ENCODE results near the gene EXOSC10.

Gene EXOSC10

GRCh38 chr1:11099310-11100148 lies at the start of gene EXOSC10:
EXOSC10 (minus strand) TSS chr1:11099869; CDS start chr1:11099831, 38 bp downstream.
- peak; percentile 94 for DNase-seq (ENCODE audit: low spot score)

GRCh38 chr1:11147197-11147770 lies 47.6 kb upstream of the EXOSC10 start:
- DNase-seq (ENCODE audit: low spot score) = no peak

DNA sequence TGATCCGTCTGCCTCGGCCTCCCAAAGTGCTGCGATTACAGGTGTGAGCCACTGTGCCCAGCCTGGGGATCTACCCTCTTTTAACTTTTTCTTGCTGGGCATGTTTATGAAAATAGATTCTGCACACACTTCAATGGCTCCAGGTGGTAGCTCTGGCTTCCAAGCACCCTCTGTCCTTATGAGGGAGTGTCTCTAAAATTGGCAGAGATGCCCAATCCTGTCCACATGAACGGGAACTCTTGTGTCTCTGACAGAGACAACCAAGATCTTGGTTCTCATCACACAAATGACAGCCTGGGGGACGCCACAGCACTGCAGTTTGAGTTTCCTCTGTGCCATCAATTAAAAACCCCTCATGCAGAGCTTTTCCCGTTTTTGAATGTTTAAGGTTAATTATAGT lies 46.1 kb upstream of the EXOSC10 start:
- DNase-seq (ENCODE audit: low spot score) = no peak

- no peak for DNase-seq (ENCODE audit: low spot score)
These were observed 45.0 kb upstream of the EXOSC10 start for GRCh38 chr1:11144570-11145256.

DNA sequence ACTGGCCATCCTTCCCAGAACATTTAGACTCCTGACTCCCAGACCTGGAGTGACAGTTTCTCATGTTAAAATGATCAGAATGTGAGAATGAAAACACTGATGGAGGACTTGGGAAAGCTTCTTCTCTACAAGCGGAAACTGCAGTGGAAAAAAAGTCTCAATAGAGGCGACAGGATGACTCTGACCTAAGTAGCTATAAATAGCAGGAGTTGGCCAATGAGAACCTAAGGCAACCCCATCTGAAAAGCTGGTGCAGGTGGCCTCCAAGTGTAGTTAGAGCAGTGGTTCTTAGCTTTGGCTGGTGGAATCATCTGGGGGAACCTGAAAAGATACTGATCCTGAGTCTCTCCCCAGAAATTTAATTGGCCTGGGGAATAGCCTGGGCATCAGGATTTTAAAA lies 44.2 kb upstream of the EXOSC10 start:
- no peak for DNase-seq (ENCODE audit: low spot score)

DNA sequence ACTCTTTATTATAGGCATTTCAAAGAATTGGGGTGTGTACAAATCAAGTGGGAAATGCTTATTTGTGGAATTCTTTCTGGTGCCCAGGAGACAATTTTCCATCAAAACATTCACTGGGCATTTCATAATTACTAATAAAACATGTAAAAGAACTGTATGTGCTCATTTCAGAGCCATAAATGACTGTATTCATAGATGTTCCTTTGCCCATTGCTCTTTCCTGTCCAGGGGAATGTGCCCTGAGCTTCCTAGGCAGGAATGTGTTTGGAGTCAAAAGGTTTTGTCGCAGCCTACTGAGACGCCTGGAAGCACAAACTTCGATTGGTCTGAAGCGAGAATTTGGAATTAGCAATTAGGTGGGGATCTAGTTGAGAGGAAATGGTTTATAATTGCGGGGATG lies 43.7 kb upstream of the EXOSC10 start:
- no peak for DNase-seq (ENCODE audit: low spot score)

DNA sequence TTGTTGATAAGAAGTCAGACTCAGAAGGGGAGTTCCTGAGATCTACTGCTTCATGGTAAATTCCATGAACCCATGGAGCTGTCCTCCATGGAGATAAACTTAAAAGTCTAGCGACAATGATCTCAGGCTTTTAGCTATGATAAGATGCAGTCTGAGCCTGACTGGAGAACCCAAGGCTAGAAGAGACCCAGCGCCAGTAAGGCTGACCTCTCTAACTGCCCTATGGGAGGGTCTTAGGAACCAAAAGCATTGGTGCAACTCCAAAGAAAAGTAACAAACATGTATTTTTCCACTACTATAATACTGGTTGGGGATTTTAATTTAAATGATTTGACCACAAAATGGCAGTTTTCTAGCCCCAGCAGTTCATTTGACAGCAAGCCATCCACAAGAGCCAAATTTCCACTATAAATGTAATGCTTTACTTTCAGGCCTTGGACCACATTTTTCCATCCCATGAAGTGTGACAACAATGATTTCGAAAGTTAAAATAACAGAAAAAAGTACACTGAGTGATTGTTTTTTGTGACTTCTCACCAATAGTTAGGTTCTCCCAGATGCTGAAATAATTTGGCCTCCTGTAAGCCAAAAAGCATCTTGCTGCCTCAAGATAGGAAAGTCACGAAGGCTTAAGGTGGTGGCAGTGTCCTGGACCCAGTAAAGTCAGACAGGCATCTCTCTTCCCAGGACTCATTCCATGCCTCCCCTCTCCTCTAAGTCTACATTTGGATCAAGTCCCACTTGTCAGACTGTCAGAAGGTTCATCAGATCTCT lies 43.1 kb upstream of the EXOSC10 start:
- DNase-seq (ENCODE audit: low spot score) = no peak

- no peak for DNase-seq (ENCODE audit: low spot score)
These were observed 39.3 kb upstream of the EXOSC10 start for GRCh38 chr1:11138952-11139351.

GRCh38 chr1:11138029-11138428 lies 38.4 kb upstream of the EXOSC10 start:
- DNase-seq (ENCODE audit: low spot score) = no peak

GRCh38 chr1:11134898-11135266 lies 35.2 kb upstream of the EXOSC10 start:
- DNase-seq (ENCODE audit: low spot score) = no peak

DNA sequence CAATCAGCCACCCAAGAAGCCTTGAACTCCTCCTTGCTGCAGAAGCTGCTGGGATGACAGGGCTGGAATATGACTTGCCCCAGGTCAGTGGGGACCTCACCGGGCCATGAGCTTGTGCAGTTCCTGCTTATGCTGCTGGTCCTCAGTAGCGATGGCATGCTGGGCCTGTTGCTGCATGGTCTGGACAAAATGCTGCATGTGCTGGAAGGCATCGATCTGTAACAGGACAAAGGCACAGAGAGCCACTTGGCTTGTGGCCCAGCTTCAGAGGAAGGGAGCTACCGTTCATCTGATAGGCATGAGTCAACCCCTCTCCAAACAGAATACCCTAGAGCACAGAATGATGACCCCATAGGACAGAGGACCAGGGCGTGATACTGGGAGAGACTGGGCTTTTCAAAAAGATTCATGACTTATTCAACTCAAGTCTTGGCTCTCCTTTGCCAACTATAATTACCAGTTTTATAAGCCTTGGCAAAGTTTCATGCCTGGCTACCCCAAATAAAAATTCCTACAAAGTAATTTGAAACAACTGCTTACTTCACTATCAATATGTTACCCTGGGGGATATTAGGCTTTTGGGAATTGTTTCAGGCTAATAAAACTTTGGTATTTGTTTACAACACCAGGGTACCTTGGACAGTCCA lies 34.7 kb upstream of the EXOSC10 start:
- DNase-seq (ENCODE audit: low spot score) = no peak

GRCh38 chr1:11132563-11133293 lies 33.1 kb upstream of the EXOSC10 start:
- no peak for DNase-seq (ENCODE audit: low spot score)

- DNase-seq (ENCODE audit: low spot score) = no peak
These were observed 32.1 kb upstream of the EXOSC10 start for GRCh38 chr1:11131816-11132215.

- DNase-seq (ENCODE audit: low spot score) = no peak
These were observed 30.7 kb upstream of the EXOSC10 start for GRCh38 chr1:11130406-11130805.

GRCh38 chr1:11129649-11130390 lies 30.2 kb upstream of the EXOSC10 start:
- DNase-seq (ENCODE audit: low spot score) = no peak

DNA sequence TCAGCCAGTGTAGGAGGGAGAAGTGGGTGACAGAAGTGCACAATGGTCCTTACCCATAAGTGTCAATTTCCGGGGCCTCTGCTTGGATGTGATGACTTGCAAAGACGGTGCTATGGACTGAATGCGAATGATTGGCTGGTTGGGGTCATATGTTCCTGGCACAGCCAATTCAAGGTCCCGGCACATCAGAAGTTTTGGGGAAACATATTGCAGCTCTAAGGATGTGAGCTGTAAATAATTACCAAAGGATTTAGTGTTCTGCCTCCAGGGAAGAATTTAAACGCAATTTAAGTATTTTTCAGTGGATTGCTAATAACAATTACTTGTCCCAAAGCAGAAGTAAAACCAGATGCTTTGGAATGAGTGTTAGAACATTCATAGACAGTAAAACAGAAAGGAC lies 26.9 kb upstream of the EXOSC10 start:
- DNase-seq (ENCODE audit: low spot score) = no peak

- no peak for DNase-seq (ENCODE audit: low spot score)
These were observed 26.3 kb upstream of the EXOSC10 start for GRCh38 chr1:11125931-11126330.

GRCh38 chr1:11124965-11125364 lies 25.3 kb upstream of the EXOSC10 start:
- DNase-seq (ENCODE audit: low spot score) = no peak

- DNase-seq (ENCODE audit: low spot score) = no peak
These were observed 16.6 kb upstream of the EXOSC10 start for GRCh38 chr1:11116318-11116717.

DNA sequence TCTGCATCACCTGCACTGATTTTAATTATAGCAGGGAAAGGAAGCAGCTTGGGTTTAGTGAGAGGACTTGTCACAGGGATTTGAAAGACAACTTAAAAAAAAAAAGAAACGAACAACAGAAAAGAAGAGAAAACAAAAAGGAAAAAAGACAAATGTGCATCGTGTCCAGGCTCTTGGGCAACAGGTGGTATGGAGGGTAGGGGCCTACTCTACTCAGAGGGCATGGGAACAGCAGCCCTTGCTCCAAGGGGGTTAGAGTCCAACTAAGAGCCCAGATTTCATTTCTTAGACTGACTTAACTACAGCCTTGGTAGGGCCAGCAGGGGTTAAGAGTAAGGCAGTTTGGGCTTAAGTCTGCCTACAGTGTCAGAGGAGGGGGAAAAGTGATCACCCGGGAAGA lies 15.3 kb upstream of the EXOSC10 start:
- DNase-seq (ENCODE audit: low spot score) = no peak

All from CD4-positive, alpha-beta T cell treated with Interleukin-6 at 100 ng/mL for 8 hours (primary cell).